Measurements from ENCODE around the gene SLC10A2. TPM values are rescaled to one million over a fixed set of nuclear protein-coding genes. Genes with fewer than 3 reads are reported as not detected.

SLC10A2 gene, protein sequence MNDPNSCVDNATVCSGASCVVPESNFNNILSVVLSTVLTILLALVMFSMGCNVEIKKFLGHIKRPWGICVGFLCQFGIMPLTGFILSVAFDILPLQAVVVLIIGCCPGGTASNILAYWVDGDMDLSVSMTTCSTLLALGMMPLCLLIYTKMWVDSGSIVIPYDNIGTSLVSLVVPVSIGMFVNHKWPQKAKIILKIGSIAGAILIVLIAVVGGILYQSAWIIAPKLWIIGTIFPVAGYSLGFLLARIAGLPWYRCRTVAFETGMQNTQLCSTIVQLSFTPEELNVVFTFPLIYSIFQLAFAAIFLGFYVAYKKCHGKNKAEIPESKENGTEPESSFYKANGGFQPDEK
- polyA plus RNA-seq (2012; ENCODE audit: insufficient read length, low read depth), result not detected

DNA sequence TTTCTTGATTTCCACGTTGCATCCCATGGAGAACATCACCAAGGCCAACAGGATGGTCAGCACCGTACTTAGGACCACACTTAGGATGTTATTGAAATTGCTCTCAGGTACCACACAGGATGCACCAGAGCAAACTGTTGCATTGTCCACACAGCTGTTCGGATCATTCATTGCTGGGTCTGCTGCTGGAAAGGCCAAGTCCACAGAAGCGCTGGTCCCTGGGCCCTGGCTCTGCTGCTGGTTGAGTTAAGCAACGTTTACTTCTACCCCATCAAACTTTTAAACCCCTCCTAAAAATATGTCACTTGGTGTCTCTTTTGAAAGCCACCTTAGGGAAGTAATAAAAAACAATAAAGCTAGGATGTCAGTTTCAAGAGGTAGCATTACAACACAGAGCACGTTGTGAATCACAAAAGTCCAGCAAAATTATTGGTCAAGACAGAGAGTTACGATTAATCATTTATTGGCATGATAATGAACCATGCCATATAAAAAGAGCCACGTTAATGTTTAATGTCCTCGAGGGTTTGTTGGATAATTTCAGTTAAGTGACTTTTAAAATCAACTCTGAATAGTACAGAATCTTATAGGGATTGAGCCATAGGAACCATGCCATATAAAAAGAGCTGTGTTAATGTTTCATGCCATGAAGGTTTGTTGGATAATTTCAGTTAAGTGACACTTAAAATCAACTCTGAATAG is at the start of gene SLC10A2:
SLC10A2 (minus strand) TSS at position 339 of the 702 bp plus-strand sequence; CDS start at position 171, 168 bp downstream.
- TF ChIP-seq POLR2AphosphoS5 (IDR thresholded peaks at IDR 0.05; ENCODE audit: low read depth, low read length) (no peak), REST (IDR thresholded peaks at IDR 0.05; ENCODE audit: insufficient read depth in 1 of 2, low read depth in 2 of 2, low read length in 2 of 2) (no peak), SIN3A (IDR thresholded peaks at IDR 0.05; ENCODE audit: borderline replicate concordance, insufficient read depth, low read length) (no peak), FOXP2 (optimal IDR thresholded peaks at IDR 0.05; ENCODE audit: borderline replicate concordance, extremely low read depth, extremely low read length, insufficient read depth) (no peak), TAF1 (IDR thresholded peaks at IDR 0.05; ENCODE audit: borderline replicate concordance, insufficient read depth, low read length) (no peak)

- no peak for TF ChIP-seq TAF1 (IDR thresholded peaks at IDR 0.05; ENCODE audit: borderline replicate concordance, insufficient read depth, low read length)
- no peak for TF ChIP-seq REST (IDR thresholded peaks at IDR 0.05; ENCODE audit: insufficient read depth in 1 of 2, low read depth in 2 of 2, low read length in 2 of 2)
- no peak for TF ChIP-seq POLR2AphosphoS5 (IDR thresholded peaks at IDR 0.05; ENCODE audit: low read depth, low read length)
- no peak for TF ChIP-seq SIN3A (IDR thresholded peaks at IDR 0.05; ENCODE audit: borderline replicate concordance, insufficient read depth, low read length)
- TF ChIP-seq FOXP2 (optimal IDR thresholded peaks at IDR 0.05; ENCODE audit: borderline replicate concordance, extremely low read depth, extremely low read length, insufficient read depth), result no peak
Measured at GRCh38 chr13:103107580-103107979, 41.4 kb upstream of the SLC10A2 start.

- TF ChIP-seq TAF1 (IDR thresholded peaks at IDR 0.05; ENCODE audit: borderline replicate concordance, insufficient read depth, low read length) (no peak), REST (IDR thresholded peaks at IDR 0.05; ENCODE audit: insufficient read depth in 1 of 2, low read depth in 2 of 2, low read length in 2 of 2) (no peak), FOXP2 (optimal IDR thresholded peaks at IDR 0.05; ENCODE audit: borderline replicate concordance, extremely low read depth, extremely low read length, insufficient read depth) (no peak), SIN3A (IDR thresholded peaks at IDR 0.05; ENCODE audit: borderline replicate concordance, insufficient read depth, low read length) (no peak), POLR2AphosphoS5 (IDR thresholded peaks at IDR 0.05; ENCODE audit: low read depth, low read length) (no peak)
Measured at GRCh38 chr13:103104340-103104739, 38.1 kb upstream of the SLC10A2 start.

DNA sequence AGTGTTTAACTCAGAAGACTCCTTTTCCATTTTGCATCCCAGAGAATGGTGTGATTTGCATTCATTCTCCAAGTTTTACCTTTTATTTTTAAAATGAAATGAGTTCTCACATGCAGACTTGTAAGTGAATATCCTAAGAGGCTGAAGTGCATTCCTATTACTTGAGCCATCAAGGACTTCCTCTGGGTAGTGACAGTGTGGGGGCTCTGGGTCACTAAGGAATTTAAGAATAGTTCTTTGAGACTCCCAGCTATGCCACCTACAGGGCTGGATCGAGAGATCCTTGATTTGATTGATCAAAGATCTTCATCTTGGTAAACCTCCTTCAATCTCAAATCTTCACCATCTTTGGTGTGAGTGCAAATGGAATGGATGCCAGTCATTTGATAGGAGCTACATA is 36.3 kb upstream of the SLC10A2 start:
- TF ChIP-seq SIN3A (IDR thresholded peaks at IDR 0.05; ENCODE audit: borderline replicate concordance, insufficient read depth, low read length), result no peak
- no peak for TF ChIP-seq POLR2AphosphoS5 (IDR thresholded peaks at IDR 0.05; ENCODE audit: low read depth, low read length)
- no peak for TF ChIP-seq TAF1 (IDR thresholded peaks at IDR 0.05; ENCODE audit: borderline replicate concordance, insufficient read depth, low read length)
- TF ChIP-seq FOXP2 (optimal IDR thresholded peaks at IDR 0.05; ENCODE audit: borderline replicate concordance, extremely low read depth, extremely low read length, insufficient read depth), result no peak
- TF ChIP-seq REST (IDR thresholded peaks at IDR 0.05; ENCODE audit: insufficient read depth in 1 of 2, low read depth in 2 of 2, low read length in 2 of 2), result no peak

Data from PFSK-1 (cell line).